ENCODE data around the gene DNHD1. TPM values are rescaled to one million over a fixed set of nuclear protein-coding genes. Genes with fewer than 3 reads are reported as not detected.
A peak's percentile ranks its signal among the peaks of the same experiment; 100 is the strongest.

DNHD1 gene
- polyA plus RNA-seq, 3 donors = 0.24 to 21.0 (median 0.59) TPM

DNA sequence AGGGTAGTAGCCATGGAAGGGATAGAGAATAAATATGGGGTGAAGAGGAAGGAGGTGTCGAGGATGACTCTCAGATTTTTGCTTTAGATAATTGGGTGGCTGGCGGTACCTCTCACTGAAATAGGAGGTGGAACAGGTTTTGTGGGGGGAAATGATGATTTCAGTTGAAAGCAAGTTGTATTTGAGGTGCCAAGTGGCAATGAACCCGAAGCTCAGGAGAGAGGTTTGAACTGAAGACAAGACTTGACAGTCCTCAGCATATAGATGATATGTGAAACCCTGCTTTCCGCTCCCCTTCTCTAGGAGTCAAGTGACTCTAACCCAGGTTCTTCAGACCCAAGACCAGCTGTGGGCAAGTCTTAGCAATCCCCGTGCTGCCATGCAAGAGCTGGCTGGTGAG, 72.6 kb downstream of the DNHD1 start:
- DNase-seq = no peak
- H3K79me2 ChIP-seq (ENCODE audit: insufficient read depth, low read length) = no peaks in the 10 kb centered on the region
- no peak overlapping the region for H3K9ac ChIP-seq (ENCODE audit: insufficient read depth, low read length, poor library complexity, severe bottlenecking)
- H2AFZ ChIP-seq (ENCODE audit: insufficient read depth, low read depth, low read length, poor library complexity, severe bottlenecking) = no peak overlapping the region
- 96% methylated on average over 4 of the region's 5 CpGs for WGBS (ENCODE audit: insufficient coverage)
- no peaks in the 10 kb centered on the region for H3K36me3 ChIP-seq (replicated peaks in 1 of 2; ENCODE audit: control insufficient read depth in 1 of 2, insufficient read depth in 2 of 2, low read length in 2 of 2)
- H3K27ac Mint-ChIP-seq = peak overlapping the region in 1 of 7 donors; percentile 28
- no peaks in the 10 kb centered on the region for H4K20me1 ChIP-seq (ENCODE audit: insufficient read depth, low read length)
- H3K4me1 Mint-ChIP-seq = peaks cover 8% of the 10 kb centered on the region
- no peak overlapping the region for H3K27ac ChIP-seq (ENCODE audit: low read depth in 1 of 2, low read length in 2 of 2)
- peaks cover 0 to 13% (median 10%) of the 10 kb centered on the region in 3 donors for H3K27me3 Mint-ChIP-seq (ENCODE audit: low read depth in 3 of 3)
- peaks cover 0 to 9% of the 10 kb centered on the region in 2 donors for H3K9me3 ChIP-seq (replicated peaks in 1 of 2; ENCODE audit: control insufficient read depth in 1 of 2, insufficient read depth in 1 of 2, low read length in 2 of 2)
- H3K36me3 Mint-ChIP-seq = peaks cover 6 to 27% of the 10 kb centered on the region in 2 donors
- H3K9me3 Mint-ChIP-seq = peaks cover 0 to 15% (median 7%) of the 10 kb centered on the region in 7 donors
- H3K4me3 ChIP-seq (replicated peaks in 1 of 3; ENCODE audit: low read depth in 2 of 3, low read length in 3 of 3) = no peak overlapping the region
- H3K4me1 ChIP-seq (ENCODE audit: control insufficient read depth in 1 of 2, insufficient read depth in 2 of 2, low read length in 2 of 2) = no peaks in the 10 kb centered on the region
- intact Hi-C loops (cut with micrococcal nuclease) = no loop called here
- TF ChIP-seq, protein P1, sequence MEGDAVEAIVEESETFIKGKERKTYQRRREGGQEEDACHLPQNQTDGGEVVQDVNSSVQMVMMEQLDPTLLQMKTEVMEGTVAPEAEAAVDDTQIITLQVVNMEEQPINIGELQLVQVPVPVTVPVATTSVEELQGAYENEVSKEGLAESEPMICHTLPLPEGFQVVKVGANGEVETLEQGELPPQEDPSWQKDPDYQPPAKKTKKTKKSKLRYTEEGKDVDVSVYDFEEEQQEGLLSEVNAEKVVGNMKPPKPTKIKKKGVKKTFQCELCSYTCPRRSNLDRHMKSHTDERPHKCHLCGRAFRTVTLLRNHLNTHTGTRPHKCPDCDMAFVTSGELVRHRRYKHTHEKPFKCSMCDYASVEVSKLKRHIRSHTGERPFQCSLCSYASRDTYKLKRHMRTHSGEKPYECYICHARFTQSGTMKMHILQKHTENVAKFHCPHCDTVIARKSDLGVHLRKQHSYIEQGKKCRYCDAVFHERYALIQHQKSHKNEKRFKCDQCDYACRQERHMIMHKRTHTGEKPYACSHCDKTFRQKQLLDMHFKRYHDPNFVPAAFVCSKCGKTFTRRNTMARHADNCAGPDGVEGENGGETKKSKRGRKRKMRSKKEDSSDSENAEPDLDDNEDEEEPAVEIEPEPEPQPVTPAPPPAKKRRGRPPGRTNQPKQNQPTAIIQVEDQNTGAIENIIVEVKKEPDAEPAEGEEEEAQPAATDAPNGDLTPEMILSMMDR (IDR thresholded peaks at IDR 0.05) = no peak
- no peak overlapping the region for H3K4me3 Mint-ChIP-seq
- peaks cover 0 to 4% of the 10 kb centered on the region in 2 donors for H3K27me3 ChIP-seq (ENCODE audit: control insufficient read depth in 2 of 2, insufficient read depth in 2 of 2, low read length in 2 of 2)
- H3K4me2 ChIP-seq (replicated peaks; ENCODE audit: extremely low read depth, low read length, poor library complexity, severe bottlenecking) = no peak overlapping the region

DNA sequence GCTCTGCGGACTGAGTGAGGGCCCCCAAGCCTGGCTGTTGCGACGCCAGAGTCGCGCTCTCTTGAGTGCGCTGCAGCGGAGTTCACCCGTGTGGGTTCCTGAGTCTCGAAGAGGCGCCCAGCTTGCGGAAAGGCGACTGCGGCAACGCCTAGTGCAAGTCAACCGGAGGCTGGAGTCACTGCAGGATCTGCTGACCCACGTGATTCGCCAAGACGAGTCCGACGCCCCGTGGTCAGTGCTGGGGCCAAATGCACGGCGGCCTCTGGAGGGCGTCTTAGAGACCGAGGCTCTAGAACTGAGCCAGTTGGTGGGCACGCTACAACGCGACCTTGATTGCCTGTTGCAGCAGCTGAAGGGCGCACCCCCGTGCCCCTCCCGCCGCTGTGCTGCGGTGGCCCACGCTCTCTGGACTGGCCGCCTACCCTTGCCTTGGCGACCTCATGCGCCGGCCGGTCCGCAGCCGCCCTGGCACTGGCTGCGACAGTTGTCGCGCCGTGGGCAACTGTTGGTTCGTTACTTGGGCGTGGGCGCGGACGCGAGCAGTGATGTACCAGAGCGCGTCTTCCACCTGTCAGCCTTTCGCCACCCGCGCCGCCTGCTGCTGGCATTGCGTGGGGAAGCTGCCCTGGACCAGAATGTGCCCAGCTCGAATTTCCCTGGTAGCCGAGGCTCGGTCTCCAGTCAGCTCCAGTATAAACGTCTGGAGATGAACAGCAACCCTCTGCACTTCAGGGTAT, 73.8 kb downstream of the DNHD1 start:
- H3K27me3 Mint-ChIP-seq (ENCODE audit: low read depth in 3 of 3) = peaks cover 0 to 13% (median 12%) of the 10 kb centered on the region in 3 donors
- whole genome bisulfite sequencing (ENCODE audit: insufficient coverage) = 95% methylated on average over 59 of the region's 62 CpGs
- Histone ChIP-seq H3K4me2 (replicated peaks; ENCODE audit: extremely low read depth, low read length, poor library complexity, severe bottlenecking) (no peak overlapping the region), H2AFZ (ENCODE audit: insufficient read depth, low read depth, low read length, poor library complexity, severe bottlenecking) (no peak overlapping the region), H3K4me3 (replicated peaks in 1 of 3; ENCODE audit: low read depth in 2 of 3, low read length in 3 of 3) (no peak overlapping the region), H3K36me3 (replicated peaks in 1 of 2; ENCODE audit: control insufficient read depth in 1 of 2, insufficient read depth in 2 of 2, low read length in 2 of 2) (no peaks in the 10 kb centered on the region), H3K4me1 (ENCODE audit: control insufficient read depth in 1 of 2, insufficient read depth in 2 of 2, low read length in 2 of 2) (no peaks in the 10 kb centered on the region), H4K20me1 (ENCODE audit: insufficient read depth, low read length) (no peaks in the 10 kb centered on the region), H3K9ac (ENCODE audit: insufficient read depth, low read length, poor library complexity, severe bottlenecking) (no peak overlapping the region), H3K79me2 (ENCODE audit: insufficient read depth, low read length) (no peaks in the 10 kb centered on the region), H3K27me3 (ENCODE audit: control insufficient read depth in 2 of 2, insufficient read depth in 2 of 2, low read length in 2 of 2) (peaks cover 0 to 4% of the 10 kb centered on the region in 2 donors), H3K27ac (ENCODE audit: low read depth in 1 of 2, low read length in 2 of 2) (no peak overlapping the region), H3K9me3 (replicated peaks in 1 of 2; ENCODE audit: control insufficient read depth in 1 of 2, insufficient read depth in 1 of 2, low read length in 2 of 2) (peaks cover 0 to 9% of the 10 kb centered on the region in 2 donors)
- H3K36me3 Mint-ChIP-seq = peaks cover 6 to 32% of the 10 kb centered on the region in 2 donors
- peaks cover 0 to 15% (median 7%) of the 10 kb centered on the region in 7 donors for H3K9me3 Mint-ChIP-seq
- no peak overlapping the region for H3K27ac Mint-ChIP-seq
- no peak for DNase-seq
- H3K4me3 Mint-ChIP-seq = peak overlapping the region in 1 of 2 donors; percentile 30
- TF ChIP-seq, protein P1 (IDR thresholded peaks at IDR 0.05) = no peak
- intact Hi-C loops (cut with micrococcal nuclease) = no loop called here
- H3K4me1 Mint-ChIP-seq = peaks cover 8% of the 10 kb centered on the region
